NOMO-1 treated with DMSO at 0.1 percent for 48 hours (cell line): ENCODE measurements around the gene IL1RL1.
A peak's percentile ranks its signal among the peaks of the same experiment; 100 is the strongest.

Experiments
- DNase-seq: peaks from one replicate; lab custom pipeline; 2025; ENCODE audit not compliant: unreplicated experiment; lab: John Stamatoyannopoulos, UW

The IL1RL1 gene

GRCh38 chr2:102334486-102334885 is 23.1 kb downstream of the IL1RL1 start:
- no peak for DNase-seq

- no peak for DNase-seq
Observed at GRCh38 chr2:102335871-102336366, 24.6 kb downstream of the IL1RL1 start.

GRCh38 chr2:102336502-102336945 is 25.2 kb downstream of the IL1RL1 start:
- DNase-seq = no peak

GRCh38 chr2:102337012-102337411 is 25.6 kb downstream of the IL1RL1 start:
- DNase-seq = no peak

DNA sequence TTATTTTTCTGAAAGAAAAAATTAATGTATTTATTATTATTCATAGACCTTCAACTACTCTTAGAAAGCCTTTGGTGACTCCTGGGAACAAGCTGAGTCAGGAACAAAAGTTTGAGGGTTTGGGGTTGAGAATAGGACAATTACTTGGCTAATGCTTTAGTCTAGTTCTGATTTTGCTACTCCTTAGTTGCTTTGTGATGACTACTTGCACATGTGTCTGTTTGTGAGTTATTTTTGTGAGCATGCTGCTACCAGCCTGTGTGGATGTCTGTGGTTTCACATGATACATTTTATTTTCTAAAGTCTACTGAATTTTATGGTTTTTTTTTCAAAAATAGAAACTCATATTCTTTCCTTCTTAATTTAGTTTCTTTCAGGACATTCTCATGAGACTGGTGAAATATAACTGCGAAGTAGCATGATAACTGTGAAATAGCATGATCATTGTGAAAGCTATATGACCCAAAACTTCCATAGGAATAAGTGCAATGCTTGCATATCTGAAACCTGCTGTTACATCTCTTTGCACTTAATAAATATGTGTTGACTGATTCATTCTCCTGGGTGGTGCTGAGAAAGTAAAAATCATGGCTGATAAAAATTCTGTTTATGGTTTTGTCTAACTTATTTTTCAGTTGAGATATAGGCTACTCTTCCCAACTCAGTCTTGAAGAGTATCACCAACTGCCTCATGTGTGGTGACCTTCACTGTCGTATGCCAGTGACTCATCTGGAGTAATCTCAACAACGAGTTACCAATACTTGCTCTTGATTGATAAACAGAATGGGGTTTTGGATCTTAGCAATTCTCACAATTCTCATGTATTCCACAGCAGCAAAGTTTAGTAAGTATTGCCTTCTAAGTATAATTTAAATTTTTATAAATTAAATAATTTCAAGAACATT is 26.4 kb downstream of the IL1RL1 start:
- no peak for DNase-seq

DNA sequence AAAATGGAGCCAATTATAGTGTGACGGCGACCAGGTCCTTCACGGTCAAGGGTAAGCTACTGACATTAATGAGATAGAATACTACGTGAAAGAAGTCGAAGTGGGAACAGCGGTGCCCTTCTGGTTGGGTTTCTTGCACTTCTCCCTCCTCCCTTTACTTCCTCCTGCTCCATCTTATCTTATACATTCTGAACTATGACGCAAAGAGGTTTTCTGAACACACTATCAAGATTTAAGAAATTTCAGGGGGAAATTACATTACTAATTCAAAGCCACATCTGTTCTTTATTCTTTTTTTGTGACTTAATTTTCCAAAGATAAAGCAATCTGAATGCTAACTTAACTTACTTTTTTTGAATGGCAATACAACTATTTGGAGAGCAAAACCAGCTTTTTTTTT is 29.4 kb downstream of the IL1RL1 start:
- DNase-seq = no peak

DNA sequence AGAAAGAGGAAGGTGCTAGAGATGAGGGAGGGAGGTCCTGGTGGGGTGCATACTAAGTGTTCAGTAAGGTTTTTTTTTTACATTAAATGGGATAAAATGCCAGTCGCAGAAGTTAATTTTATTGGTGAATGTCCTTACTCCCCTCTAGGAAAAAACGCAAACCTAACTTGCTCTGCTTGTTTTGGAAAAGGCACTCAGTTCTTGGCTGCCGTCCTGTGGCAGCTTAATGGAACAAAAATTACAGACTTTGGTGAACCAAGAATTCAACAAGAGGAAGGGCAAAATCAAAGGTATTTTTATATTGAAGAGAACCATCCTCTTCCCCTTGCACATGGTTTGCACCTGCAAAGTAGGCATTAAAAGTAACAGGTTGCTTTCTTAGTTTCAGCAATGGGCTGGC is 31.5 kb downstream of the IL1RL1 start:
- DNase-seq = no peak

DNA sequence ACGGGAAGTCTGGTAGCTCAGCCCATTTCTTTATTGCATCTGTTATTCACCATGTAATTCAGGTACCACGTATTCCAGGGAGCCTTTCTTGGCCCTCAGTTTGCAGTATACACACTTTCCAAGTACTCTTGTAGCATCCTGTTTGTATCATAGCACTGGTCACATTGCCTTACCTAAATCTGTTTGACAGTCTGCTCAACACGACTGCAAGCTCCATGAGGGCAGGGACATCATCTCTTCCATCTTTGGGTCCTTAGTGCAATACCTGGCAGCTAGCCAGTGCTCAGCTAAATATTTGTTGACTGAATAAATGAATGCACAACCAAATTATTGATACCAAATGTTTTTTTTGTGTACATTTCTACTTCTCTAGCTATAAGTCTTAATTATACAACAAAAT is 33.0 kb downstream of the IL1RL1 start:
- DNase-seq = no peak

DNA sequence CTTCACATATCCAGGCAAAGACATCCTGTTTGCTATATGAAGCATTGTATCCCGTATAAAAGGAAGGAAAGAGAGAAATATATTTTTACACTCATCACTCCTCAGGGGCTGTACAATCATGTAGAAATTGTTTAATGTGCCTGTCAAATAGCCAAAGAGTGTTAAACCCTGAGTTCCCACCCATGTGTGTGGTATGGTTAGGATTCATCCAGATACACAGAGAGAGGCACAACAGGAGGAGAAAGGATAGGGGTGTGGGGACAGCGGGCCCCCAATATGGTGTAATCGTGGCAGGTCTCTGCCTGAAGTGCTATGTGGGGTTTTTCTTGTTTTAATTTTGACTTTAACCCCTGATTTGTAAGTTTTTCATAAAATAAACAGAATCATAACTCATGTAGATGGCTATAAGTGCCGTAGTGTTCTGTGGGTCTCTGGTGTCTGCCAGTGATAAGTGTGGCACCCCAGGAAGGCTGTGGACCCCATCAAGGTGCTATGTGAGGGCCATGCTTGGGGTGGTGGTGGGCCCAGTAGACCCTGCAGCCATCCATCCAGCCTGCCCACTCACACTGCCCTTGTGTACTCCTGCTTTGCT is 34.1 kb downstream of the IL1RL1 start:
- DNase-seq = no peak

- DNase-seq = no peak
Observed at GRCh38 chr2:102346381-102347130, 35.2 kb downstream of the IL1RL1 start.

DNA sequence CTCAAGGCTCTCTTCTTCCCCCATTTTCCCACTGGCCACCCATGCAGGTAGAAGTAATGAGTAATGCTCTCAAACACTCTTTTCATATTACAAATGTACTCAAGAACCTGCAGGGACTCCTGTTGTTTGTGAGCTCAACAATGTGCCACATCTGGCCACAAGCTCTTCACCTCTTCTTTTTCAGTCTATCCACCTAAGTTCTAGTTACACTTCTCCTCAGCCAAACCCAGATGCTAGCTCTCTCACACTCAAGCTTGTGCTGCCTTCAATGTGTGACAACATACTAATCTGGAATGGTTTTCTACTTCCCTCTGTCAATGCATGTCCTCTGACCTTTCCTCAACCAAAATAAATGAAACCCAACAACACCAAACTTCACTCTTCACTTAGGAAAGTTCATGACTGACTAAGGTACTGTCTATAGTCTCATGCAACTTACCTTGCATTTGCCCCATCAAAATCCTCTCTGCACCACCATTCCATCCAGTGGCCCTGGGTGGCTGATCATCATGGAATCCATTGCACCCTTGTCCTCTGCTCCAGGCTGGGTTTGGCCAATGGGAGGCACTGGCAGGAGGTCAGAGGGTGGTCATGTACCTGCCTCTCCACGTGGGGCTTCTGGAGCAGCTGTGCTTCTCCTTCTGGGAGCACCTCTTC is 38.9 kb downstream of the IL1RL1 start:
- DNase-seq = no peak

- peak; percentile 64 for DNase-seq
Observed at GRCh38 chr2:102355526-102356380, 44.4 kb downstream of the IL1RL1 start, which contains the start of gene IL18R1. IL18R1 (plus strand) TSS chr2:102355796; CDS start chr2:102362661, 6,865 bp downstream.

- DNase-seq = no peak
Observed at GRCh38 chr2:102356381-102356712, 45.0 kb downstream of the IL1RL1 start.

- DNase-seq = no peak
Observed at GRCh38 chr2:102356741-102357140, 45.4 kb downstream of the IL1RL1 start.

DNA sequence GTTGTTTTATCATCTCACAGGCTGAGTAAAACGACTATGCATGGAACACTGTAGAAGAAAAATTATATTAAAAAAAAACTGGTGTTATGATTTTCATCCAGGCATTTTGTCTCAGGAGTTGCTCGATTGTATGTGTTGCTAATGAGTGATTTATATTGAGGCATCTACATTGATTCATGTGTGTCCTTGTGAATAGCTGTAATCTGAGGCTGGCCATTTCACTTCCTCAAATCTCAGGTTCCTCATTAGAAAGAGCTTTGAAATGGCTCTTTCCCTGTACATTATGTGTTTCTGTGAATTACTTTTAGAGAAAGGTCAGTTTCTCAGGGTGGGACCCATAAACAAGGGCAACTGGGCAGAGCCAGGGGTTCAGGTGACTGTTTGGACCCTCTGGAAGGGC is 46.6 kb downstream of the IL1RL1 start:
- peak; percentile 84 for DNase-seq

GRCh38 chr2:102358496-102358895 is 47.1 kb downstream of the IL1RL1 start:
- no peak for DNase-seq

DNA sequence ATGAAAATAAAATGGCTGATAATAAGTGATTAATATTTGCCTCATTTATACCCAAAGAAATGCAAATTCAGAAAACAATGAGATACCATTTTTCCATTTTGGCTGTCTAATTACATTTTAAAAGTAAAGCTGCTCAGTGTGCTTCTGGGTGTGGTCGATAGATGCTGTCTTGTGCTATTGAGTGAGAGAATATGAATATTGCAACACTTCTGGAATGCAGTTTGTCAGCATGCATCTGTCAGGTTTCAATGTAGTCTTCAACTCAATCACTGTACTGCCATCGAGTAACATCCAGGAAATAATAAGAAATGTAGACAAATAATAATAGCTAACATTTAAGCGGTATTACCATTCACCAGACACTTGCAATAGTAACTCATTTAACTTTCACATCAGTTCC is 48.2 kb downstream of the IL1RL1 start:
- DNase-seq = peak; percentile 40

DNA sequence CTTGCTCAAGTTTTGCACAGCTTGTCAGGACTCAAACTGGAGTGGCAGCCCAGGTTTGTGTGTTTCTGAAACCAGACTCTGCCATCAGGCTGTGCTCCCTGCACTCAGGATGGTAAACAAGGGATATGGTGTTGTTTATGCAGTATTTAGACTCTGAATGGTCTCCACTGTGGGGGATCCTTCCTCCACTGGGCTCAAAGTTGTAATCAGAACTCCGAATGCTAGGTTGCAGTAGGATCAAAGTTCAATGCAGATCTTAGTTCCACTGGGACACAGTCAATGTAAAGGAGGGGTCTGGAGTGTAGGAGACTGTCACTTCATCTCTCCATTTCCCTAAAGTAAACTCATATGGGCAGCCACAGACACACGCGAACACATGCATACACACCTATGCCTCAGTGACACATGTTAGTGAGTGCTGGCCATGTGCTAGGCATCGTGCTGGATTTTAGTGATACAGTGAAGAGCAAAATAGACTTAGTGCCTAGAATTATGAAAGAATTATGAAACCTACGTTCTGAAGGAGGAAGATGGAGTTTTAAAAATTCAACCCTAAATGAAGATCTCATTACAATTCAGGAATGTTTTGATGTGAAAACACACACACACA is 50.4 kb downstream of the IL1RL1 start:
- DNase-seq = no peak

- DNase-seq = no peak
Observed at GRCh38 chr2:102365763-102366162, 54.4 kb downstream of the IL1RL1 start.
